ENCODE data around the gene MASP2. TPM values are rescaled to one million over a fixed set of nuclear protein-coding genes. Genes with fewer than 3 reads are reported as not detected.
"Not testable (repeated sequence)": the region's sequence is repeated elsewhere in the genome, so short reads cannot be mapped to it uniquely, and the experiment has no call there.

The MASP2 gene
- polyA plus RNA-seq, 3 donors from 2014 or later = not detected

- Mint-ChIP-seq H3K36me3 (peaks cover 0 to 4% (median 3%) of the 10 kb centered on the region in 3 donors), H3K4me1 (peaks cover 0 to 4% of the 10 kb centered on the region in 2 donors), H3K4me3 (no peak overlapping the region), H3K27me3 (ENCODE audit: low read depth in 3 of 3) (peaks cover 0 to 6% (median 1%) of the 10 kb centered on the region in 3 donors), H3K9me3 (no peaks in the 10 kb centered on the region), H3K27ac (no peak overlapping the region)
- DNase-seq = no peak
These were observed 6.7 kb upstream of the MASP2 start for GRCh38 chr1:11053758-11054137.

GRCh38 chr1:11052839-11053757 is 6.1 kb upstream of the MASP2 start:
- Mint-ChIP-seq H3K36me3 (peaks cover 0 to 4% (median 3%) of the 10 kb centered on the region in 3 donors), H3K27ac (no peak overlapping the region), H3K27me3 (ENCODE audit: low read depth in 3 of 3) (peaks cover 0 to 6% (median 1%) of the 10 kb centered on the region in 3 donors), H3K9me3 (no peaks in the 10 kb centered on the region), H3K4me1 (no peaks in the 10 kb centered on the region), H3K4me3 (no peak overlapping the region)
- no peak for DNase-seq

- no peak overlapping the region for H3K4me3 Mint-ChIP-seq
- peaks cover 0 to 4% (median 1%) of the 10 kb centered on the region in 3 donors for H3K27me3 Mint-ChIP-seq (ENCODE audit: low read depth in 3 of 3)
- peak overlapping the region in 1 of 6 donors; percentile 8 for H3K27ac Mint-ChIP-seq
- no peaks in the 10 kb centered on the region for H3K9me3 Mint-ChIP-seq
- peaks cover 0 to 3% (median 0%) of the 10 kb centered on the region in 3 donors for H3K36me3 Mint-ChIP-seq
- no peak for DNase-seq
- H3K4me1 Mint-ChIP-seq = no peaks in the 10 kb centered on the region
These were observed 4.9 kb upstream of the MASP2 start for GRCh38 chr1:11051781-11052511.

- not testable (repeated sequence) for H3K36me3 Mint-ChIP-seq; H3K27me3 Mint-ChIP-seq (ENCODE audit: low read depth in 3 of 3); H3K9me3 Mint-ChIP-seq; DNase-seq; H3K4me3 Mint-ChIP-seq; H3K27ac Mint-ChIP-seq; H3K4me1 Mint-ChIP-seq
These were observed 4.1 kb upstream of the MASP2 start for GRCh38 chr1:11051121-11051520.

GRCh38 chr1:11046270-11046566 is 821 bp downstream of the MASP2 start:
- Mint-ChIP-seq H3K27ac (no peak overlapping the region), H3K4me1 (no peaks in the 10 kb centered on the region), H3K27me3 (ENCODE audit: low read depth in 3 of 3) (peaks cover 0 to 4% (median 1%) of the 10 kb centered on the region in 3 donors), H3K4me3 (no peak overlapping the region), H3K36me3 (no peaks in the 10 kb centered on the region), H3K9me3 (no peaks in the 10 kb centered on the region)
- no peak for DNase-seq

GRCh38 chr1:11045428-11046269 is 1.4 kb downstream of the MASP2 start:
- H3K27me3 Mint-ChIP-seq (ENCODE audit: low read depth in 3 of 3) = peaks cover 0 to 2% (median 1%) of the 10 kb centered on the region in 3 donors
- H3K27ac Mint-ChIP-seq = no peak overlapping the region
- no peak overlapping the region for H3K4me3 Mint-ChIP-seq
- no peaks in the 10 kb centered on the region for H3K36me3 Mint-ChIP-seq
- H3K9me3 Mint-ChIP-seq = no peaks in the 10 kb centered on the region
- no peaks in the 10 kb centered on the region for H3K4me1 Mint-ChIP-seq
- DNase-seq = no peak

GRCh38 chr1:11044849-11045427 is 2.1 kb downstream of the MASP2 start:
- Mint-ChIP-seq H3K27ac (no peak overlapping the region), H3K27me3 (ENCODE audit: low read depth in 3 of 3) (peaks cover 0 to 2% (median 1%) of the 10 kb centered on the region in 3 donors), H3K4me3 (no peak overlapping the region), H3K4me1 (no peaks in the 10 kb centered on the region), H3K36me3 (no peaks in the 10 kb centered on the region), H3K9me3 (no peaks in the 10 kb centered on the region)
- DNase-seq = no peak

GRCh38 chr1:11044086-11044848 is 2.8 kb downstream of the MASP2 start:
- no peaks in the 10 kb centered on the region for H3K4me1 Mint-ChIP-seq

GRCh38 chr1:11042995-11043874 is 3.8 kb downstream of the MASP2 start:
- Mint-ChIP-seq H3K9me3 (no peaks in the 10 kb centered on the region), H3K4me1 (no peaks in the 10 kb centered on the region), H3K36me3 (no peaks in the 10 kb centered on the region), H3K4me3 (no peak overlapping the region), H3K27me3 (ENCODE audit: low read depth in 3 of 3) (peaks cover 0 to 2% (median 0%) of the 10 kb centered on the region in 3 donors), H3K27ac (no peak overlapping the region)
- DNase-seq = no peak

More at GRCh38 chr1:11044086-11044848, 2.8 kb downstream of the MASP2 start:
- Mint-ChIP-seq H3K4me3 (no peak overlapping the region), H3K9me3 (no peaks in the 10 kb centered on the region), H3K36me3 (no peaks in the 10 kb centered on the region), H3K27ac (no peak overlapping the region), H3K27me3 (ENCODE audit: low read depth in 3 of 3) (peaks cover 0 to 2% (median 1%) of the 10 kb centered on the region in 3 donors)
- no peak for DNase-seq

- no peak for DNase-seq
- peaks cover 0 to 7% (median 3%) of the 10 kb centered on the region in 3 donors for H3K27me3 Mint-ChIP-seq (ENCODE audit: low read depth in 3 of 3)
- H3K9me3 Mint-ChIP-seq = no peaks in the 10 kb centered on the region
- H3K27ac Mint-ChIP-seq = no peak overlapping the region
- no peak overlapping the region for H3K4me3 Mint-ChIP-seq
- no peaks in the 10 kb centered on the region for H3K36me3 Mint-ChIP-seq
- peaks cover 2 to 7% of the 10 kb centered on the region in 2 donors for H3K4me1 Mint-ChIP-seq
These were observed 5.0 kb downstream of the MASP2 start for GRCh38 chr1:11042065-11042464.

GRCh38 chr1:11041048-11041447 is 6.0 kb downstream of the MASP2 start:
- Mint-ChIP-seq H3K27me3 (ENCODE audit: low read depth in 3 of 3) (peaks cover 0 to 7% (median 3%) of the 10 kb centered on the region in 3 donors), H3K27ac (no peak overlapping the region), H3K4me3 (no peak overlapping the region), H3K4me1 (peaks cover 2 to 7% of the 10 kb centered on the region in 2 donors), H3K9me3 (no peaks in the 10 kb centered on the region), H3K36me3 (no peaks in the 10 kb centered on the region)
- no peak for DNase-seq

- not testable (repeated sequence) for H3K4me3 Mint-ChIP-seq, H3K4me1 Mint-ChIP-seq
These were observed 7.0 kb downstream of the MASP2 start for GRCh38 chr1:11040105-11040429.

More at GRCh38 chr1:11040105-11040429, 7.0 kb downstream of the MASP2 start:
- H3K36me3 Mint-ChIP-seq; H3K27ac Mint-ChIP-seq; H3K9me3 Mint-ChIP-seq; H3K27me3 Mint-ChIP-seq (ENCODE audit: low read depth in 3 of 3); DNase-seq: not testable (repeated sequence)

All from immature natural killer cell (primary cell).